ENCODE measurements around the gene MFNG.
"Not testable (repeated sequence)": the region's sequence is repeated elsewhere in the genome, so short reads cannot be mapped to it uniquely, and the experiment has no call there.

DNA sequence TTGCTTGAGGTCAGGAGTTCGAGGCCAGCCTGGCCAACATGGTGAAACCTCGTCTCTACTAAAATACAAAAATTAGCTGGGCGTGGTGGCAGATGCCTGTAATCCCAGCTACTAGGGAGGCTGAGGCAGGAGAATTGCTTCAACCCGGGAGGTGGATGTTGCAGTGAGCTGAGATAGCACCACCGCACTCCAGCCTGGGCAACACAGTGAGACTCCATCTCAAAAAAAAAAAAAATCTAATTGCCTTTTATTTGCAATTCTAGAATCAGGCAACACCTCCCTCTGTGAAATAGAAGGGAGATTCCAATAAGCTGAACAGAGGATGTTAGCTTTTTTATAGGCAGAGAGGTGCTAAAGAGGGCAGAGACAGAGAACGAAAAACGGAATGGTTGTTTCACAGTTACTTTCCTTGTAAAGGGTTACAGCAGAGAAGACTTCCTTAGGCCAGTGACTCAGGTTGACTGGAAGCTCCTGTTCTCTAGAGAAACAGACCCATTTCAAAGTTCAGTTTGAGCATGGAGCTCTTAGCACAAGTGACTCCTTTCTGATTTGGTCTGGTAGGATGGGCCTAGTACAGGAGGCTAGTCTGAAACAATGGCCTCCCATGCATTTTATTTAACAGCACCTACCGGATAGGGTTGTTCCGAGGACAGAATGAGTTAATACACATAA is 41.0 kb upstream of the MFNG start:
- not testable (repeated sequence) for TF ChIP-seq EZH2phosphoT487 (IDR thresholded peaks at IDR 0.05; ENCODE audit: borderline replicate concordance, low read depth, low read length)
- TF ChIP-seq, protein P1, sequence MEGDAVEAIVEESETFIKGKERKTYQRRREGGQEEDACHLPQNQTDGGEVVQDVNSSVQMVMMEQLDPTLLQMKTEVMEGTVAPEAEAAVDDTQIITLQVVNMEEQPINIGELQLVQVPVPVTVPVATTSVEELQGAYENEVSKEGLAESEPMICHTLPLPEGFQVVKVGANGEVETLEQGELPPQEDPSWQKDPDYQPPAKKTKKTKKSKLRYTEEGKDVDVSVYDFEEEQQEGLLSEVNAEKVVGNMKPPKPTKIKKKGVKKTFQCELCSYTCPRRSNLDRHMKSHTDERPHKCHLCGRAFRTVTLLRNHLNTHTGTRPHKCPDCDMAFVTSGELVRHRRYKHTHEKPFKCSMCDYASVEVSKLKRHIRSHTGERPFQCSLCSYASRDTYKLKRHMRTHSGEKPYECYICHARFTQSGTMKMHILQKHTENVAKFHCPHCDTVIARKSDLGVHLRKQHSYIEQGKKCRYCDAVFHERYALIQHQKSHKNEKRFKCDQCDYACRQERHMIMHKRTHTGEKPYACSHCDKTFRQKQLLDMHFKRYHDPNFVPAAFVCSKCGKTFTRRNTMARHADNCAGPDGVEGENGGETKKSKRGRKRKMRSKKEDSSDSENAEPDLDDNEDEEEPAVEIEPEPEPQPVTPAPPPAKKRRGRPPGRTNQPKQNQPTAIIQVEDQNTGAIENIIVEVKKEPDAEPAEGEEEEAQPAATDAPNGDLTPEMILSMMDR (conservative IDR thresholded peaks at IDR 0.05; ENCODE audit: low read length), result not testable (repeated sequence)
